ENCODE data around the gene SULT1A2.
A peak's percentile ranks its signal among the peaks of the same experiment; 100 is the strongest.

- TF ChIP-seq CTCF (optimal IDR thresholded peaks at IDR 0.05 in 1 of 3, IDR thresholded peaks at IDR 0.05 in 1 of 3, conservative IDR thresholded peaks at IDR 0.05 in 1 of 3; ENCODE audit: extremely low read depth in 1 of 3, insufficient read depth in 2 of 3, low read length in 3 of 3) (peak in 1 of 3 experiments; percentile 55), EZH2 (IDR thresholded peaks at IDR 0.05; ENCODE audit: low read length) (no peak)
Measured at GRCh38 chr16:28553776-28554633, 42.8 kb downstream of the SULT1A2 start, which contains the start of gene SGF29.

Data from keratinocyte (primary cell).